ENCODE results near the gene MDC1.

- TF ChIP-seq EZH2 (IDR thresholded peaks at IDR 0.05; ENCODE audit: insufficient read depth, poor library complexity, severe bottlenecking): no peak
- no peak for TF ChIP-seq EZH2phosphoT487 (IDR thresholded peaks at IDR 0.05; ENCODE audit: insufficient read depth, low read depth)
Measured at GRCh38 chr6:30689022-30689865, 27.8 kb downstream of the MDC1 start.
